ENCODE data around the gene EPHB1. TPM values are rescaled to one million over a fixed set of nuclear protein-coding genes. Genes with fewer than 3 reads are reported as not detected.
"Not testable (repeated sequence)": the region's sequence is repeated elsewhere in the genome, so short reads cannot be mapped to it uniquely, and the experiment has no call there.

EPHB1 gene
- total RNA-seq, 1 experiment from 2014 or later: 0.73 TPM

DNA sequence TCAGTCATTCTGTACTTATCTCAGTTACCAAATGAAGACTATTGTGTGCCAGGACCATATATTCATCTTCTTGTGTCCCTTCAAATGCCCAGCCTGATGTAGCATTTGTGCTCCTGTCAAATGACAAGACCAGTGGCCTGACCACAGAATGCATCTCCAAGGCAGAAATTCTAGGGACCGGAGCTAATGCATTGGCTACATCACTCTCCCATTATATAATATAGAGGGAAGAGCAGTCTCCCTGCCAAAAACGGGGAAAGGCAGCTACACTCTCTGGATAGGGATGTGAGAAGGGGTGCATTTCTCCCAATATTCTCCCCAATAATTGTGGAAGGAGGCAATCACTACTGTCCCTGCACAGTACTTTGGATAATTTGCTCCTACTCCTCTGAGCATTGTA, 312.0 kb downstream of the EPHB1 start:
- Mint-ChIP-seq H3K27ac (ENCODE audit: unreplicated experiment) (no peak overlapping the region), H3K4me3 (ENCODE audit: low read depth, unreplicated experiment) (no peak overlapping the region), H3K4me1 (ENCODE audit: low read depth, unreplicated experiment) (peaks cover 19% of the 10 kb centered on the region), H3K36me3 (ENCODE audit: insufficient read depth, unreplicated experiment) (peaks cover 9% of the 10 kb centered on the region), H3K9me3 (ENCODE audit: low read depth, unreplicated experiment) (peaks cover 2% of the 10 kb centered on the region), H3K27me3 (ENCODE audit: unreplicated experiment) (no peaks in the 10 kb centered on the region)
- intact Hi-C loops (cut with micrococcal nuclease; ENCODE audit: unreplicated experiment): loop anchor here (5.0 kb wide), 1 partner anchor 1670 kb away; no protein-coding TSS in a partner anchor
- TF ChIP-seq, protein P1, sequence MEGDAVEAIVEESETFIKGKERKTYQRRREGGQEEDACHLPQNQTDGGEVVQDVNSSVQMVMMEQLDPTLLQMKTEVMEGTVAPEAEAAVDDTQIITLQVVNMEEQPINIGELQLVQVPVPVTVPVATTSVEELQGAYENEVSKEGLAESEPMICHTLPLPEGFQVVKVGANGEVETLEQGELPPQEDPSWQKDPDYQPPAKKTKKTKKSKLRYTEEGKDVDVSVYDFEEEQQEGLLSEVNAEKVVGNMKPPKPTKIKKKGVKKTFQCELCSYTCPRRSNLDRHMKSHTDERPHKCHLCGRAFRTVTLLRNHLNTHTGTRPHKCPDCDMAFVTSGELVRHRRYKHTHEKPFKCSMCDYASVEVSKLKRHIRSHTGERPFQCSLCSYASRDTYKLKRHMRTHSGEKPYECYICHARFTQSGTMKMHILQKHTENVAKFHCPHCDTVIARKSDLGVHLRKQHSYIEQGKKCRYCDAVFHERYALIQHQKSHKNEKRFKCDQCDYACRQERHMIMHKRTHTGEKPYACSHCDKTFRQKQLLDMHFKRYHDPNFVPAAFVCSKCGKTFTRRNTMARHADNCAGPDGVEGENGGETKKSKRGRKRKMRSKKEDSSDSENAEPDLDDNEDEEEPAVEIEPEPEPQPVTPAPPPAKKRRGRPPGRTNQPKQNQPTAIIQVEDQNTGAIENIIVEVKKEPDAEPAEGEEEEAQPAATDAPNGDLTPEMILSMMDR (IDR thresholded peaks at IDR 0.05; ENCODE audit: unreplicated experiment): no peak
- CTCF ChIA-PET: no interaction called here
- DNase-seq: no peak
- BruUV-seq (replicated peaks): no TSS peak

DNA sequence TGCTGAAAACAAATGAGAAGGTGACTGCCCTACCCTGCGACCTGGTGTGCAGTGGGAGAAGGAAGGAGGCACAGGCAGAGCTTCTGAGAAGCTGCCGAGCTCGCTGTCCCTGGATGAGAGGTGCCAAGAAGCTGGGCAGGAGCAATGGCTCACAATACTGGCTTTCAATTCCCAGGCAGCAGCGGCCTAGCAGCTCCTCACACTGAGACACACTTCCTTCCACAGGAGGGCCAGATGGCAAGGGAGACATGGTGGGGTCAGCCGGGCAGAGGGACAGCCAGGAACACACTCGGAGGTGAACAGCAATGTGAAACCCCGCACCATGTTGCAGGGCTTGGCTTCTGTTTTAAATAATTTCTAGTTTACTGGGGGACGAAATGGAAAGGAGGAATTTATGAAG, 314.6 kb downstream of the EPHB1 start:
- Mint-ChIP-seq H3K4me3 (ENCODE audit: low read depth, unreplicated experiment) (no peak overlapping the region), H3K4me1 (ENCODE audit: low read depth, unreplicated experiment) (peaks cover 19% of the 10 kb centered on the region), H3K27me3 (ENCODE audit: unreplicated experiment) (no peaks in the 10 kb centered on the region), H3K27ac (ENCODE audit: unreplicated experiment) (no peak overlapping the region), H3K36me3 (ENCODE audit: insufficient read depth, unreplicated experiment) (peaks cover 9% of the 10 kb centered on the region), H3K9me3 (ENCODE audit: low read depth, unreplicated experiment) (peaks cover 2% of the 10 kb centered on the region)
- intact Hi-C loops (cut with micrococcal nuclease; ENCODE audit: unreplicated experiment): loop anchor here (5.0 kb wide), 1 partner anchor 1672 kb away; no protein-coding TSS in a partner anchor
- TF ChIP-seq, protein P1 (IDR thresholded peaks at IDR 0.05; ENCODE audit: unreplicated experiment): no peak
- no TSS peak for BruUV-seq (replicated peaks)
- no peak for DNase-seq
- CTCF ChIA-PET: no interaction called here

DNA sequence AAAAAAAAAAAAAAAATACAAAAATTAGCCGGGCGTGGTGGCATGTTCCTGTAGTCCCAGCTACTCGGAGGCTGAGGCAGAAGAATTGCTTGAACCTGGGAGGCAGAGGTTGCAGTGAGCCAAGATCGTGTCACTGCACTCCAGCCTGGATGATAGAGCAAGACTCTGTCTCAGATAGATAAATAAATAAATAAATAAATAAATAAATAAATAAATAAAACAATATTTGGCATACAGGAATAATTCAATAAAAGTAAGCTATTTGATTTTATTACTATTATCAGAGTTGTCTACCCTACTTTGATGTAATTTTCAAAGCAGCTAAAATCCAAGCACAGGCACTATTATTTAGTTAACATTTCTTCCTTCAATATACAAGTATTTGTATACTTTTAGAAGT, 319.5 kb downstream of the EPHB1 start:
- CTCF ChIA-PET; H3K9me3 Mint-ChIP-seq (ENCODE audit: low read depth, unreplicated experiment); H3K27me3 Mint-ChIP-seq (ENCODE audit: unreplicated experiment); H3K4me1 Mint-ChIP-seq (ENCODE audit: low read depth, unreplicated experiment); BruUV-seq (replicated peaks); intact Hi-C loops (cut with micrococcal nuclease; ENCODE audit: unreplicated experiment); H3K36me3 Mint-ChIP-seq (ENCODE audit: insufficient read depth, unreplicated experiment); DNase-seq; H3K27ac Mint-ChIP-seq (ENCODE audit: unreplicated experiment); H3K4me3 Mint-ChIP-seq (ENCODE audit: low read depth, unreplicated experiment): not testable (repeated sequence)

DNA sequence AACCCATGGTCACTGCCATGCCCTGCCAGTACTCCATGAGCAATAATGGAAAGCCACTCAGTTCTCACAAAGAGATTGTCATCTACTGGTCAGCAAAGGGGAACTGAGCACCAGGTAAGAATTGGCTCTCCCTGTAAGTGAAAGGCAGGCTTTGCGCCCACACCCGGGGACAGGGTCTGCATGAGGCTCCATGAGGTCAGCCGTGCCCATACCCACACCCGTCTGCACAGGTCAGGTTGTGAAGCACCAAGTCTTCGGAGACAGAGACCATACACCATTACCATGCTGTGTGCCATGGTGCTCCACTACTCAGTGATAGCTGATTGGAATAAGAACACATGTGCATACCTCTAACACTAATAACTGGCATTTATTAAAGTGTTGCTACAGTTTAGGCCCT, 322.9 kb downstream of the EPHB1 start:
- no peak overlapping the region for H3K27ac Mint-ChIP-seq (ENCODE audit: unreplicated experiment)
- no peaks in the 10 kb centered on the region for H3K4me1 Mint-ChIP-seq (ENCODE audit: low read depth, unreplicated experiment)
- no TSS peak for BruUV-seq (replicated peaks)
- H3K27me3 Mint-ChIP-seq (ENCODE audit: unreplicated experiment): no peaks in the 10 kb centered on the region
- intact Hi-C loops (cut with micrococcal nuclease; ENCODE audit: unreplicated experiment): no loop called here
- no peaks in the 10 kb centered on the region for H3K36me3 Mint-ChIP-seq (ENCODE audit: insufficient read depth, unreplicated experiment)
- TF ChIP-seq, protein P1 (IDR thresholded peaks at IDR 0.05; ENCODE audit: unreplicated experiment): no peak
- CTCF ChIA-PET: interaction anchor here (0.6 kb wide), 3 partner anchors 27 to 328 kb away, joined by 4 to 5 read pairs (median 4); no protein-coding TSS in a partner anchor
- H3K4me3 Mint-ChIP-seq (ENCODE audit: low read depth, unreplicated experiment): no peak overlapping the region
- peaks cover 4% of the 10 kb centered on the region for H3K9me3 Mint-ChIP-seq (ENCODE audit: low read depth, unreplicated experiment)
- no peak for DNase-seq

DNA sequence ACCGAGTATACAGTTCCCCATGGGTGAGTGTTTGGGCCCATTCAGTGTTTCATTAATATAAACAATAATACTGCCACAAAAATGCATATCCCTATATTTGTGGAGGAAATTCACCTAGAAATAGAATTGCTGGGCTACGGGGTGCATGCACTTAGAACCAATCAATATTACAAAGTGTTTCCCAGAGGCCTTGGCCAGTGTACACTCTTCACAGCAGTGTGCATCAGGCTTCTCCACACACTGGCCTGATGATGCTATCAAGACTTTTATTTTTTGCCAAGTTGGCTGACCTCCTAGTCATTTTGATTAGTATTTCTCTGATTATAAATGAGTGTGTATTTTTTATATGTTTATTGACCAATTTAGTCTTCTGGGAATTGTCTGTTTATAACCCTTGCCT, 323.7 kb downstream of the EPHB1 start:
- no peaks in the 10 kb centered on the region for H3K4me1 Mint-ChIP-seq (ENCODE audit: low read depth, unreplicated experiment)
- no peak overlapping the region for H3K4me3 Mint-ChIP-seq (ENCODE audit: low read depth, unreplicated experiment)
- TF ChIP-seq, protein P1 (IDR thresholded peaks at IDR 0.05; ENCODE audit: unreplicated experiment): no peak
- BruUV-seq (replicated peaks): no TSS peak
- DNase-seq: no peak
- H3K27ac Mint-ChIP-seq (ENCODE audit: unreplicated experiment): no peak overlapping the region
- intact Hi-C loops (cut with micrococcal nuclease; ENCODE audit: unreplicated experiment): no loop called here
- H3K9me3 Mint-ChIP-seq (ENCODE audit: low read depth, unreplicated experiment): peaks cover 4% of the 10 kb centered on the region
- H3K36me3 Mint-ChIP-seq (ENCODE audit: insufficient read depth, unreplicated experiment): no peaks in the 10 kb centered on the region
- CTCF ChIA-PET: interaction anchor here (0.6 kb wide), 1 partner anchor 325 kb away, joined by 5 read pairs; no protein-coding TSS in a partner anchor
- H3K27me3 Mint-ChIP-seq (ENCODE audit: unreplicated experiment): no peaks in the 10 kb centered on the region

All from Calu3 (cell line).